Astrocyte of the spinal cord (primary cell): Measurements from ENCODE around the gene ARHGDIG.
"Not testable (repeated sequence)": the region's sequence is repeated elsewhere in the genome, so short reads cannot be mapped to it uniquely, and the experiment has no call there.

ENCODE experiments used
- DNase-seq: peaks from one replicate; pipeline ENCODE4 v3.0.0; 2011; ENCODE audit warnings: low read depth, low spot score
- H3K4me3 ChIP-seq: 2 replicates; pipeline ENCODE4 v1.5.1; 2011; ENCODE audit warnings: low read depth, mild to moderate bottlenecking, low read length, moderate library complexity
- CTCF ChIP-seq: IDR thresholded peaks from 2 replicates; pipeline ENCODE4 v1.5.1; 2012; ENCODE audit warnings: low read depth, mild to moderate bottlenecking, low read length, inconsistent platforms
- in situ Hi-C: cut with HindIII; loops from 2 replicates; pipeline ENCODE4 v1.10.0; 2017; ENCODE audit warnings: low sequenced_read_pairs

The ARHGDIG gene

GRCh38 chr16:266258-267164 lies 13.9 kb upstream of the ARHGDIG start:
- no peak for DNase-seq
- TF ChIP-seq CTCF, result no peak
- in situ Hi-C loops, result no loop called here
- no peak overlapping the region for H3K4me3 ChIP-seq

GRCh38 chr16:267562-267961 lies 12.8 kb upstream of the ARHGDIG start:
- in situ Hi-C loops, DNase-seq, H3K4me3 ChIP-seq: not testable (repeated sequence)

GRCh38 chr16:268141-269053 lies 12.0 kb upstream of the ARHGDIG start:
- in situ Hi-C loops, result no loop called here
- DNase-seq, result no peak
- TF ChIP-seq CTCF, result no peak
- no peak overlapping the region for H3K4me3 ChIP-seq

GRCh38 chr16:269061-269796 lies 11.2 kb upstream of the ARHGDIG start:
- H3K4me3 ChIP-seq, result no peak overlapping the region
- DNase-seq, result no peak
- TF ChIP-seq CTCF, result no peak
- in situ Hi-C loops, result no loop called here

DNA sequence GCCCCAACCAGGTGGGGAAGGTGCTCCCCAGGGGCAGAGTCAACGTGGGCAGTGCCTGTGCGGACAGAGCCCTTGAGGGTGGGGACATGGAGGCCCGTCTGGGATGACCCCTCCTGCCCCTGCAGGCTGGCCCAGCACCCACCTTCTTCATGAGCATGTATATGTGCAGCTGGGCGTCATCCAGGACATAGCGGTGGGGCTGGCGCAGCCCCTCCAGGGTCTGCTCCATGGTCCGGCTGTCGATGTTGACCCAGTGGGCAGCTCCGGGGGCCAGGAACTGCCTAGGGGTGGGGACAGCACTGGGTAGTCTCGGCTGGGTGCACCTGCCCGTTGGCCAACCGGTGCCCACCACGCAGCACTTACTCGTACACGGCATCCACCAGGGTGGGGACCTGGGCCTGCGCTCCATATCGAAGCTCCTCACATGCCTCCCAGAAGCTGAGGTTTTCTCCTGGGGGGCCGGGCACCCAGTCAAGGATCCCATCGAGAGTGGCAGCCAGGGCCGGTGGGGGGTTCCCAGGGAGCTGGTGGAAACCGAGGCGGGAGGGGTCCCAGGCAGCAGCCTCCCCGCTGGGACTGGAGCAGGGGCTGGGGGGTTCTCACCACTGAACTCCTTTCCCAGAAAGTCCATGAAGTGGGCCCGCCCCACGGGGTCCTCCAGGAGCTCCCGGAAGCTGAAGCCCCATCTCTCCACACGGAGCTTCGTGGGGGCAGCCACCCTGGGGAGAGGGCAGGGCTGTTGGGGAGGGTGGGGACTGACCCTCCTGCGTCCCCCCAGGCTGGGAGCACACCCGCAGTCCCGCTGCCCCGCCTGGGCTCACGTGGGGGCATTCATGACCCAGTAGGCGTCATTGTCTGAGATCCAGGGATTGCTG lies 9.8 kb upstream of the ARHGDIG start:
- in situ Hi-C loops, result no loop called here
- no peak for DNase-seq
- TF ChIP-seq CTCF, result no peak
- H3K4me3 ChIP-seq, result no peak overlapping the region
